Left lung (tissue), 10 donors: ENCODE data around the gene CDH4. TPM values are rescaled to one million over a fixed set of nuclear protein-coding genes. Genes with fewer than 3 reads are reported as not detected.

Source experiments
- ATAC-seq: fragments of 200-7000 bp; cut with Tn5 transposase; one replicate; pipeline ENCODE4 v1.9.1; 2020; ENCODE audit warnings: moderate library complexity
- DNase-seq, 4 donors: peaks; one replicate each; pipeline ENCODE4 v3.0.0-alpha.2; 2013 to 2020
- H3K27ac ChIP-seq, 2 donors: fragments of 200-600 bp; sonication (generic) in 1 of 2; one replicate each; pipeline versions ENCODE4 v1.5.0 to v1.8.0; 2020 to 2021
- H3K27me3 ChIP-seq, 2 donors: fragments of 200-600 bp; sonication (generic) in 1 of 2; one replicate each; pipeline versions ENCODE4 v1.5.0 to v1.8.0; 2020 to 2021
- H3K36me3 ChIP-seq, 2 donors: fragments of 200-600 bp; sonication (generic) in 1 of 2; one replicate each; pipeline versions ENCODE4 v1.5.0 to v1.8.0; 2020 to 2021
- H3K4me1 ChIP-seq, 2 donors: fragments of 200-600 bp; one replicate each; pipeline ENCODE4 v1.8.0; 2021
- H3K4me3 ChIP-seq, 2 donors: fragments of 200-600 bp; sonication (generic) in 1 of 2; one replicate each; pipeline versions ENCODE4 v1.5.0 to v1.8.0; 2020 to 2021; ENCODE audit warnings: mild to moderate bottlenecking in 1 of 2
- H3K9me3 ChIP-seq, 2 donors: fragments of 200-600 bp; sonication (generic) in 1 of 2; one replicate each; pipeline versions ENCODE4 v1.5.0 to v1.8.0; 2020 to 2021
- intact Hi-C, 2 donors: fragments of 100-400 bp; cut with DNase I; formaldehyde crosslinking; loops; one replicate each; pipeline versions ENCODE4 v1.11.2 to v1.14.2; 2022
- polyA plus RNA-seq, 6 donors: library from polyadenylated mRNA; unstranded; fragments of 120-200 nt; gene quantifications; one replicate each; pipeline ENCODE4 v1.2.1, GENCODE V29; 2013; ENCODE audit not compliant: insufficient read length in 6 of 6
- total RNA-seq, 2 donors: library from RNA; stranded (reverse); fragmentation: NEBNext Ultra II Directional; extraction: Animal tissue kit (Norgen Biotek cat#: 25700); gene quantifications; one replicate each; pipeline ENCODE4 v1.2.1, GENCODE V29; 2021
- TF ChIP-seq, protein P1 (sequence below), 2 donors: fragments of 200-600 bp; sonication (generic) in 1 of 2; IDR thresholded peaks; one replicate each; pipeline versions ENCODE4 v1.5.0 to v1.8.0; 2021; ENCODE audit warnings: antibody characterized with exemption in 2 of 2
- donor health status: DM: no; HTN: yes; CAD: no.
- donor health status: DM: no; HTN: no; CAD: no.

CDH4 gene
- total and polyA plus RNA-seq, 8 donors, result 0.24 to 10.8 (median 5.1) TPM

DNA sequence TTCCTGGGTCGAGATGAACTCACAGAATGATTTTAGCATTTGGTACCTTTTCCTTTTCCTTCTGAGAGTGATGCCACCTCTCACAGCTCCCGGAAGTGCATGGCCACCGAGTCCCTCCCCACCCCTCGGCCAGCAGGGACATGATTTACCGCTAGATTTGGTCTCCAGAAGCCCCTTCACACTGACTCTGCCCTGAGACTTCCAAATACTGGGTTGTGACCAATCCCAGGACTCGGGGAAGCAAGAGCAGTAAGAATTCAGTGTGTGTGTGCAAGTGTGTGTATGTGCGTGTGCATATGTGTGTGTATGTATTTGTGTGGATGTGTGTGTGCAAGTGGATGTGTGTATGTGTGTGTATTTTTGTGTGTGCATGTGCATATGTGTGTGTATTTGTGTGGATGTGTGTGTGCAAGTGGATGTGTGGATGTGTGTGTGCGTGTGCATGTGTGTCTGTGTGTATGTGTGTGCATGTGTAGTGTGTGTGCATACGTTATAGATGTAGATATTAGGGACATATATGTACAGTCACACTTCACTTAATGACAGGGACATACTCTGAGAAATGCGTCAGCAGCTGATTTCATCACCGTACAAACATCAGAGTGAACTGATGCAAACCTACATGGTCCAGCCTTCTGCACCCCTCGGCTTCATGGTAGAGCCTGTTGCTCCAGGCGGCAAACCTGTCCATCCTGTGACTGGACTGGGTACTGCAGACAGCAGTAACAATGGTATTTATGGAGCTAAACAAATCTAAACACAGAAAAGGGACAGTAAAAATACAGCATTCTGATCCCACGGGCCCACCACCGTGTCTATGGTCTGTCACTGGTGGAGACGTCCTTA is 439.2 kb downstream of the CDH4 start:
- H3K9me3 ChIP-seq, result peaks cover 0 to 11% of the 10 kb centered on the region in 2 donors
- no peaks in the 10 kb centered on the region for H3K4me1 ChIP-seq
- H3K27me3 ChIP-seq, result peaks cover 0 to 54% of the 10 kb centered on the region in 2 donors
- ATAC-seq (no peak), DNase-seq (peak in 1 of 4 donors; percentile 37)
- TF ChIP-seq, protein P1, sequence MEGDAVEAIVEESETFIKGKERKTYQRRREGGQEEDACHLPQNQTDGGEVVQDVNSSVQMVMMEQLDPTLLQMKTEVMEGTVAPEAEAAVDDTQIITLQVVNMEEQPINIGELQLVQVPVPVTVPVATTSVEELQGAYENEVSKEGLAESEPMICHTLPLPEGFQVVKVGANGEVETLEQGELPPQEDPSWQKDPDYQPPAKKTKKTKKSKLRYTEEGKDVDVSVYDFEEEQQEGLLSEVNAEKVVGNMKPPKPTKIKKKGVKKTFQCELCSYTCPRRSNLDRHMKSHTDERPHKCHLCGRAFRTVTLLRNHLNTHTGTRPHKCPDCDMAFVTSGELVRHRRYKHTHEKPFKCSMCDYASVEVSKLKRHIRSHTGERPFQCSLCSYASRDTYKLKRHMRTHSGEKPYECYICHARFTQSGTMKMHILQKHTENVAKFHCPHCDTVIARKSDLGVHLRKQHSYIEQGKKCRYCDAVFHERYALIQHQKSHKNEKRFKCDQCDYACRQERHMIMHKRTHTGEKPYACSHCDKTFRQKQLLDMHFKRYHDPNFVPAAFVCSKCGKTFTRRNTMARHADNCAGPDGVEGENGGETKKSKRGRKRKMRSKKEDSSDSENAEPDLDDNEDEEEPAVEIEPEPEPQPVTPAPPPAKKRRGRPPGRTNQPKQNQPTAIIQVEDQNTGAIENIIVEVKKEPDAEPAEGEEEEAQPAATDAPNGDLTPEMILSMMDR (IDR thresholded peaks at IDR 0.05), result no peak
- intact Hi-C loops, result no loop called here
- no peak overlapping the region for H3K4me3 ChIP-seq
- no peak overlapping the region for H3K27ac ChIP-seq
- no peaks in the 10 kb centered on the region for H3K36me3 ChIP-seq

DNA sequence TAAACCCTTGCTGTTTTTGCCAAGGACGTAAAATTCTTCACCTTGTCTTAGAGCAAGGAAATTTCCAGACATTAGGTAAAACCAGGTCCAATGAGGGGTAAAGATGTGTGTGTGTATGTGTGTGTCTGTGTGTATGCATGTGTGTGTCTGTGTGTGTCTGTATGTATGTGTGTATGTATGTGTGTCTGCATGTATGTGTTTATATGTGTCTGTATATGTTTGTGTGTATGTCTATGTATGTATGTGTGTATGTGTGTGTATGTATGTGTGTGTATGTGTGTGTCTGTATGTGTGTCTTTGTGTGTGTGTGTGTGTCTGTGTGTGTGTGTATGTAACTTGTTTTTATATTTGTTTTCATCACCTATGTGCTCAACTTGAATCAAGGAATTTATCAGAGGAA is 439.9 kb downstream of the CDH4 start:
- no peak for ATAC-seq
- Histone ChIP-seq H3K27ac (no peak overlapping the region), H3K27me3 (peaks cover 0 to 57% of the 10 kb centered on the region in 2 donors), H3K9me3 (peaks cover 0 to 14% of the 10 kb centered on the region in 2 donors), H3K36me3 (no peaks in the 10 kb centered on the region), H3K4me1 (no peaks in the 10 kb centered on the region), H3K4me3 (no peak overlapping the region)
- no peak for DNase-seq
- intact Hi-C loops, result no loop called here
- TF ChIP-seq, protein P1 (IDR thresholded peaks at IDR 0.05), result no peak

DNA sequence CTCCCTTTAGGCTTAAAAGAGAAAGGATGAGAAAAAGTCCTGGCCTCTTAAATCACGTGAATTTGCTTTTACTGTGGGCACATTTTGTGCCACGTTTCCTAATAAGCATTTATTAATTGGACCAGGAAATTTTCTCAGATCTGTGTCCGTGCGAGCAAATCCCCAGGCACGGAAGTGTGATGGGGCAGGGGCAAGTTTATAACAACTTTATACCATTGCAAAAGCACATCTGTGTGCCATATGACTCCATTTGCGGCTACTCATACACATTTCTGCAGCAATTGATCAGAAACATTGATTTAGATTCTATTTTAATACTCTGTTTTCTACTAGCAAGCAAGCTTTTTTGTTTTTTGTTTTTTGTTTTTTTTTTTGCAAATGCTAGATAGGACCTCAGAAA is 440.4 kb downstream of the CDH4 start:
- Histone ChIP-seq H3K27ac (no peak overlapping the region), H3K9me3 (peaks cover 0 to 10% of the 10 kb centered on the region in 2 donors), H3K4me3 (no peak overlapping the region), H3K36me3 (no peaks in the 10 kb centered on the region), H3K4me1 (no peaks in the 10 kb centered on the region), H3K27me3 (peaks cover 0 to 52% of the 10 kb centered on the region in 2 donors)
- ATAC-seq, result no peak
- DNase-seq, result no peak
- intact Hi-C loops, result no loop called here
- TF ChIP-seq, protein P1 (IDR thresholded peaks at IDR 0.05), result no peak

DNA sequence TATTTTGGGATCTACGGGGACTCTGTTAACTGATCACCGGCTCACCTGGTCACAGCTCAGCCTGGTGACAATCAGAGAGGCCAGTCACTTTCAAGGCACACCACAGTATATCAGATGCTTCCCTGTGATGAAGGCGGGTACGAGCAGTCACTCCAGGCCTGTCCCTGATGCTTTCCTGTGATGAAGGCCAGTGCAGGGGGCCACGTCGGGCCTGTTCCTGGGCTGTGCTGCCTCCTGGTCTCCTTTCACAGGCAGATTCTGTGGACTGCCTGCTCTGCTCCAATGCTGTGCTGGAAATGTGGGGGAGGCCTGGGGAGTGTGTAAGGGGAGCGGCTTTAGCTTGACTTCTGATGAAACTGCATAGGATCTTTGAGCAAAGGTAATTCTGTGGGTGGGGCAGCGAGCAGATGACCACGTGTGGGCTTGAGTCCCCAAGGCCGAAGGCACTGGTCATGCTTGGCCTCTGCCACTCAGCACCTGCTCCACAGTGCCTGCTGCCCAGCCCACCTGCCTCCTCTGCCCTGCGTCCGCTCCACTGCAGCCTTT is 441.1 kb downstream of the CDH4 start:
- ATAC-seq, result no peak
- intact Hi-C loops, result no loop called here
- H3K4me1 ChIP-seq, result no peaks in the 10 kb centered on the region
- H3K27ac ChIP-seq, result no peak overlapping the region
- H3K36me3 ChIP-seq, result no peaks in the 10 kb centered on the region
- DNase-seq, result peak in 1 of 4 donors; percentile 43
- H3K9me3 ChIP-seq, result peaks cover 0 to 10% of the 10 kb centered on the region in 2 donors
- no peak overlapping the region for H3K4me3 ChIP-seq
- H3K27me3 ChIP-seq, result peaks cover 0 to 45% of the 10 kb centered on the region in 2 donors
- TF ChIP-seq, protein P1 (IDR thresholded peaks at IDR 0.05), result no peak

DNA sequence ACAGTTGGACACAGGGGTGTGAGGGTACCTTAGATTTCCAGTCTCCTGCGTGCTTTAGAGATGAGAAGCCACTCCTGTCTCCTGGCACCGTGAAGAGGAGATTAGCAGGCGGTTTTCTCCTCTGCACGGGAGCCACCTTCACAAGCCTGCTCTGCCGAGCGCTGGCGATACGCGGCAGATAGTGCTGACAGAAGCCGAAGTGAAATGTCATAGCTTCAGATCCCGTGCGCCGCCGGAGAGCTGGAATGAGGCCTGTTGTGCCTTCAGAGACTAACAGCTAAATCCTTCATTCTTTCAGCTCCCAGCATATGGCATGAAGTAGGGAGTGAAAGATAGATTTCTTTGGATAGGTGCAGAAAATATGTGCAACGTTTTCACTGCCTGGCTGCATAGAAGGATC is 442.6 kb downstream of the CDH4 start:
- TF ChIP-seq, protein P1 (IDR thresholded peaks at IDR 0.05), result no peak
- intact Hi-C loops, result no loop called here

More for the DNA sequence above, 442.6 kb downstream of the CDH4 start:
- ATAC-seq (no peak), DNase-seq (peak in 1 of 4 donors; percentile 45)
- no peak overlapping the region for H3K4me3 ChIP-seq
- no peaks in the 10 kb centered on the region for H3K4me1 ChIP-seq
- peaks cover 0 to 47% of the 10 kb centered on the region in 2 donors for H3K27me3 ChIP-seq
- H3K9me3 ChIP-seq, result peaks cover 0 to 10% of the 10 kb centered on the region in 2 donors
- no peaks in the 10 kb centered on the region for H3K36me3 ChIP-seq
- no peak overlapping the region for H3K27ac ChIP-seq
